ENCODE data around the gene SHB. TPM values are rescaled to one million over a fixed set of nuclear protein-coding genes. Genes with fewer than 3 reads are reported as not detected.
"Not testable (repeated sequence)": the region's sequence is repeated elsewhere in the genome, so short reads cannot be mapped to it uniquely, and the experiment has no call there.

Gene SHB
- total RNA-seq, 1 donor from 2014 or later: 20.9 TPM

DNA sequence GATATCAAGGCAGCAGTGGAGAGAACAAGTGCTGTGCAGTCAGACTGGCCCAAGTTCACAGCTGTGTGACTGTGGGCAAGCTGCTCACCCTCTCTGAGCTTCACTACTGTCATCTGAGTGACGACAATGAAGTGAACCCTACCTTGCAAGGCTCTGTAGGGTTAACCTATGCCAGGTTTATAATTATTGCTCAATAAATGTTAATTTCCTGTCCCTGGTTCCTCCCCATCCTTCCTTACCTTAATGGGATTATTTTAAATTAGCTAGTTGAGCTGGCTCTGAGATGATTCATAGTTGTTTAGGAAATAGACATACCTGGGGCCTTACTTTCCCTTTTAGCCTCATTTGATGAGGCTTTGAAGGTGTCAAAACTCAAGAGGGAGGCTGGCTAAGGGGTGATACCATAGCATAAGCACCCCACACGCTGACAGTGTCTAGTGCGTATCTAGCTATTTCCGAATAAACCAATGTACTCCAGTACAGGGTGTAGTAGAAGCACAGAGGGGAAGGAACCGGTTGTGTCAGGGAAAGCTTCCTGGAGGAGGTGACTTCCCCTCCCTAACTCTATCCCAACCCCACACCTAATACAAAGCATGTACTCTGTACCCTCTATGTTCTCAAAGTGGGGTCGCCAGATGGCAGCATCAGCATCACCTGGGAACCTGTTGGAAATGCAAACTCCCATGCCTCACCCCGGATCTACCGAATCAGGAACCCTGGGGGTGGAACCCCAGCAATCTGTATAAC is 101.8 kb downstream of the SHB start:
- no peaks in the 10 kb centered on the region for H3K36me3 ChIP-seq
- DNase-seq (ENCODE audit: extremely low spot score in 2 of 2): no peak
- TF ChIP-seq POLR2AphosphoS5 (IDR thresholded peaks at IDR 0.05; ENCODE audit: insufficient read depth in 1 of 2, low read depth in 1 of 2) (no peak), POLR2A (IDR thresholded peaks at IDR 0.05) (no peak)
- TF ChIP-seq, protein P1, sequence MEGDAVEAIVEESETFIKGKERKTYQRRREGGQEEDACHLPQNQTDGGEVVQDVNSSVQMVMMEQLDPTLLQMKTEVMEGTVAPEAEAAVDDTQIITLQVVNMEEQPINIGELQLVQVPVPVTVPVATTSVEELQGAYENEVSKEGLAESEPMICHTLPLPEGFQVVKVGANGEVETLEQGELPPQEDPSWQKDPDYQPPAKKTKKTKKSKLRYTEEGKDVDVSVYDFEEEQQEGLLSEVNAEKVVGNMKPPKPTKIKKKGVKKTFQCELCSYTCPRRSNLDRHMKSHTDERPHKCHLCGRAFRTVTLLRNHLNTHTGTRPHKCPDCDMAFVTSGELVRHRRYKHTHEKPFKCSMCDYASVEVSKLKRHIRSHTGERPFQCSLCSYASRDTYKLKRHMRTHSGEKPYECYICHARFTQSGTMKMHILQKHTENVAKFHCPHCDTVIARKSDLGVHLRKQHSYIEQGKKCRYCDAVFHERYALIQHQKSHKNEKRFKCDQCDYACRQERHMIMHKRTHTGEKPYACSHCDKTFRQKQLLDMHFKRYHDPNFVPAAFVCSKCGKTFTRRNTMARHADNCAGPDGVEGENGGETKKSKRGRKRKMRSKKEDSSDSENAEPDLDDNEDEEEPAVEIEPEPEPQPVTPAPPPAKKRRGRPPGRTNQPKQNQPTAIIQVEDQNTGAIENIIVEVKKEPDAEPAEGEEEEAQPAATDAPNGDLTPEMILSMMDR (IDR thresholded peaks at IDR 0.05): no peak
- peaks cover 70% of the 10 kb centered on the region for H3K4me1 ChIP-seq
- peak overlapping the region; percentile 12 for H3K27ac ChIP-seq
- H3K9me3 ChIP-seq: no peaks in the 10 kb centered on the region
- H3K27me3 ChIP-seq: no peaks in the 10 kb centered on the region
- H3K4me3 ChIP-seq: no peak overlapping the region
- intact Hi-C loops (cut with DNase I): no loop called here

DNA sequence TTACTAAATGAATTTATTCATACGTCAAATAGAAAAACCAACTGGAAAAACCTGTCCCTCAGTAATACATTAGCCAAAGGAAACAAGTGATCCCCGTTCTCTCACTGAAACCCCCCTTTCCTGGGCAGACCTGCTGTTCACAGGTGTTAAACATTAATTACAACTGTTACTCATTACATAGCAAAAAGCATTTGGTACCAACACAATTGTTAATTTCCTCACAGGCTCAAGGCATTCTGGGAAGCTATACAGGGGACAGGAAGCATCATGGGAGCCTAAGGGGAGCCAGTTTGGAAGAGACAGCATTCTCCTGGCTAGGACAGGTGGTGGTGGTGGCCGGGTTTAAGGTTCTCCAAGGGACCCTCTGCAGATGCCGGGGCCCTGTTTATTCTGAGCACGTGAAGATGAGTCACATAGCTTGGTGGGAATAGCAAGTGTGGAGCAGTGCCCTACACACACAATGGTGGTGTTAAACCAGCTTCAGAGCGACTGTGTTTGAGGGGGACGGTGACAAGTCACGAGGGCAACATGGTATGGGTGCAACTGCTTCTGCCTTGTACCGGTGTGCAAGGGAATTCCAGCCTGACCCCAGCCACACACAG is 102.5 kb downstream of the SHB start:
- TF ChIP-seq POLR2AphosphoS5 (IDR thresholded peaks at IDR 0.05; ENCODE audit: insufficient read depth in 1 of 2, low read depth in 1 of 2) (no peak), POLR2A (IDR thresholded peaks at IDR 0.05) (no peak)
- TF ChIP-seq, protein P1 (IDR thresholded peaks at IDR 0.05): no peak
- peaks cover 70% of the 10 kb centered on the region for H3K4me1 ChIP-seq
- no peak for DNase-seq (ENCODE audit: extremely low spot score in 2 of 2)
- no peaks in the 10 kb centered on the region for H3K27me3 ChIP-seq
- H3K36me3 ChIP-seq: no peaks in the 10 kb centered on the region
- H3K9me3 ChIP-seq: no peaks in the 10 kb centered on the region
- H3K27ac ChIP-seq: peak overlapping the region; percentile 12
- no peak overlapping the region for H3K4me3 ChIP-seq
- intact Hi-C loops (cut with DNase I): no loop called here

DNA sequence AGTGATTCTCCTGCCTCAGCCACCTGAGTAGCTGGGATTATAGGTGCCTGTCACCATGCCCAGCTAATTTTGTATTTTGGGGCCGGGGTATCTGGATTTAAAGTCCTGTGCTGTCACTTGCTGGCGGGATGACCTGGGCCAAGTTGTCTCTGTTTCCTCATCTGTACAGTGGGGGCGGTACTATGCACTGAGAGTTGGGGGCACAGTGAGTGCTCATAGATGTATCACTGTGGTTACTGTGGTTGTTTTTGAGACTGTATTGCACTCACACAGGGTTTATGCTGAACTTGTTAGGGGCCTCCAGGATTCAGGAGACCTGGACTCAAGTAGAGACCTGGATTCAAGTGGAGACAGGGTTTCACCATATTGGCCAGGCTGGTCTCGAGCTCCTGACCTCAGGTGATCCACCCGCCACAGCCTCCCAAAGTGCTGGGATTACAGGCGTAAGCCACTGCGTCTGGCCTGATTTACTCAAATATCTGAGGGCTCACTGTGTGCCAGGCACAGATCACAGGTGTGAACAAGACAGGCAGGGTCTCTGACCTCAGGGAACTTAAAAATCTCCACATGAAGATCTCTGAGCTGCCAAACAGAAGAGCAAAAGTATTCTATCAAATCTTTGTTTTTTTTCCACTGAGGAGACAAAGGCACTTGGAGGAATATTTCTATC is 103.2 kb downstream of the SHB start:
- H3K27me3 ChIP-seq; intact Hi-C loops (cut with DNase I); H3K9me3 ChIP-seq; H3K36me3 ChIP-seq; DNase-seq (ENCODE audit: extremely low spot score in 2 of 2); H3K4me3 ChIP-seq: not testable (repeated sequence)
- peak overlapping the region; percentile 12 for H3K27ac ChIP-seq
- H3K4me1 ChIP-seq: peaks cover 63% of the 10 kb centered on the region

DNA sequence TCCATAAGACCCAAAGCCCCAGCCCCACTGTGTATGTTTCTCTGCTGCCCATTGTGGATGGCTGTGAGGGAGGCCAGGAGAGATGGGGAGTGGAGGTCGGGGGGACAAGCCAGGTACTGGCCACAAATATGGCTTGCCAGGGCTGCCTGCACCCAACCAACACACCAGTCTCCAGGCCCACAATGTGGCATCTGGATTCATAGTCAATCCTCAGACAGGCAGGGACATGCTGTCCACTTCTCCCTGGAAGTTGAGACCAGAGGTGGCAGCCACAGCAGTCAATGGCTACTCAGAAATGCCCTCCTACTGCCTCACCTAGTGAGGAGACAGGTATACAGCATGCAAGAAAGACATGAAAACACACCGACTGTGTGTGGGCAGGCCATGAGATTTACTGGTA is 103.9 kb downstream of the SHB start:
- Histone ChIP-seq H3K27ac (peak overlapping the region; percentile 53), H3K27me3 (no peaks in the 10 kb centered on the region), H3K4me1 (peaks cover 63% of the 10 kb centered on the region), H3K36me3 (no peaks in the 10 kb centered on the region), H3K9me3 (no peaks in the 10 kb centered on the region), H3K4me3 (no peak overlapping the region)
- no peak for DNase-seq (ENCODE audit: extremely low spot score in 2 of 2)
- TF ChIP-seq POLR2AphosphoS5 (IDR thresholded peaks at IDR 0.05; ENCODE audit: insufficient read depth in 1 of 2, low read depth in 1 of 2): no peak
- no peak for TF ChIP-seq POLR2A (IDR thresholded peaks at IDR 0.05)
- TF ChIP-seq, protein P1 (IDR thresholded peaks at IDR 0.05): no peak
- intact Hi-C loops (cut with DNase I): no loop called here

DNA sequence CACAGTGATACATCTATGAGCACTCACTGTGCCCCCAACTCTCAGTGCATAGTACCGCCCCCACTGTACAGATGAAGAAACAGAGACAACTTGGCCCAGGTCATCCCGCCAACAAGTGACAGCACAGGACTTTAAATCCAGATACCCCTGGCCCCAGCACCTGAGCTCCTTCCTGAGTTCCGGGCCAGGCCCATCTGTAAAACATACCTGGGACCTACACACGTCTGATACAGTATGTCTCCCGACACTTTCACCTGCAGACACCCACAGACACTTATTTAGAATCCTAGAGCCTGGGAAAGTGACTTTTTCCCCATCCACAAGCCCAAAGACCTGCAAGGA is 104.3 kb downstream of the SHB start:
- H3K36me3 ChIP-seq: no peaks in the 10 kb centered on the region
- H3K9me3 ChIP-seq: no peaks in the 10 kb centered on the region
- no peaks in the 10 kb centered on the region for H3K27me3 ChIP-seq
- no peak for TF ChIP-seq POLR2A (IDR thresholded peaks at IDR 0.05)
- TF ChIP-seq POLR2AphosphoS5 (IDR thresholded peaks at IDR 0.05; ENCODE audit: insufficient read depth in 1 of 2, low read depth in 1 of 2): no peak
- TF ChIP-seq, protein P1 (IDR thresholded peaks at IDR 0.05): no peak
- peaks cover 63% of the 10 kb centered on the region for H3K4me1 ChIP-seq
- intact Hi-C loops (cut with DNase I): no loop called here
- H3K27ac ChIP-seq: peak overlapping the region; percentile 53
- no peak overlapping the region for H3K4me3 ChIP-seq
- no peak for DNase-seq (ENCODE audit: extremely low spot score in 2 of 2)
